Measurements from ENCODE around the gene CNGB1.
"Not testable (repeated sequence)": the region's sequence is repeated elsewhere in the genome, so short reads cannot be mapped to it uniquely, and the experiment has no call there.

Gene CNGB1

GRCh38 chr16:57997176-57997527 lies 26.2 kb upstream of the CNGB1 start:
- no peak for DNase-seq (ENCODE audit: low spot score)

- no peak for DNase-seq (ENCODE audit: low spot score)
Measured at GRCh38 chr16:57996406-57997175, 25.7 kb upstream of the CNGB1 start.

GRCh38 chr16:57995721-57996405 lies 24.9 kb upstream of the CNGB1 start:
- DNase-seq (ENCODE audit: low spot score) = no peak

GRCh38 chr16:57994778-57995177 lies 23.9 kb upstream of the CNGB1 start:
- peak; percentile 12 for DNase-seq (ENCODE audit: low spot score)

GRCh38 chr16:57994361-57994760 lies 23.4 kb upstream of the CNGB1 start:
- no peak for DNase-seq (ENCODE audit: low spot score)

GRCh38 chr16:57993897-57994296 lies 23.0 kb upstream of the CNGB1 start:
- no peak for DNase-seq (ENCODE audit: low spot score)

GRCh38 chr16:57993438-57993837 lies 22.5 kb upstream of the CNGB1 start:
- no peak for DNase-seq (ENCODE audit: low spot score)

GRCh38 chr16:57992084-57992483 lies 21.2 kb upstream of the CNGB1 start:
- DNase-seq (ENCODE audit: low spot score) = no peak

DNA sequence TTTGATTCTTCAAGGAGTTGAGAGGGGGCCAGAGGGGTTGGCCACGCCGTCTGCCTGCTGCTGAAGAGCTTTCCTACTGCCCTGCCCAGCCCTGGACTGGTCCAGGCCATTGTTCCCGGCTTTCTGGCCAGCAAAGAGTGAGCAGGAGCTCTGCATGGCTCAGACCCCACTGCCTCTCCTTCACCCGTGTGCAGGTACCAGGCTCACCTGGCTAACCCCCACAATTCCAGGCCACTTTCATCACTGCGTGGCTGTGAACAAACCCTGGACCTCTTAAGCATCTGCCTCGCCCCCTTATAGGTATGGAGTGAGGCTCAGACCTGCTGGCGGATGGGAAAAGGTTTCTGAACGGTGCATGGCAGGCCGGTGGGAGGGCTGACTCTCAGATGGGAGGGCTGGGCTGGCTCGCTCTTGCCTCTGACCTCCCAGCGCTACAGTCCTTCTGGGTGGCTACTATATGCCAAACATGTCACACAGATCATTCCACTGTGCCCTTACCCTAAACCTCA lies 20.7 kb upstream of the CNGB1 start:
- no peak for DNase-seq (ENCODE audit: low spot score)

GRCh38 chr16:57988929-57989328 lies 18.0 kb upstream of the CNGB1 start:
- peak; percentile 21 for DNase-seq (ENCODE audit: low spot score)

GRCh38 chr16:57987441-57988177 lies 16.7 kb upstream of the CNGB1 start:
- no peak for DNase-seq (ENCODE audit: low spot score)

DNA sequence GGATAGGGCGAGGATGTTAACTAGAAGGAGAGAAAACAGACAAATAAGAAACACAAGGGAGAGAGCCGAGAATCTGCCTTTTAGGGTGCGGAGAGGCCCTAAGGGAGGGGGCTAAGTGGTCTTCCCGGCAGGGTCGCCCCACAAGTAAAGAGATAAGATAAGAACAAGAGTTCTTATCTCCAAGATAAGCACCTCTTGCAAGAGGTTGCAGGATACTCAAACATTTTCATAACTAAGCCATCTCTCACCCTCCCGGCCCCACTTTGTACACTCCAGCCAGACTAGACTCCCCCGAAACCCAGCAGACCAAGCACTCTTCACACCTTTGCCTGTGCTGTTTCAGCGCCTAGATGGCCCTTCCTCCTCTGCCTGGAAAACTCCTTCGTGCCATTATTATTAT lies 15.3 kb upstream of the CNGB1 start:
- DNase-seq (ENCODE audit: low spot score) = no peak

GRCh38 chr16:57985204-57986181 lies 14.6 kb upstream of the CNGB1 start:
- DNase-seq (ENCODE audit: low spot score) = no peak

GRCh38 chr16:57984443-57985203 lies 13.7 kb upstream of the CNGB1 start:
- DNase-seq (ENCODE audit: low spot score) = no peak

- no peak for DNase-seq (ENCODE audit: low spot score)
Measured at GRCh38 chr16:57982385-57982784, 11.5 kb upstream of the CNGB1 start.

GRCh38 chr16:57981636-57982035 lies 10.7 kb upstream of the CNGB1 start:
- no peak for DNase-seq (ENCODE audit: low spot score)

DNA sequence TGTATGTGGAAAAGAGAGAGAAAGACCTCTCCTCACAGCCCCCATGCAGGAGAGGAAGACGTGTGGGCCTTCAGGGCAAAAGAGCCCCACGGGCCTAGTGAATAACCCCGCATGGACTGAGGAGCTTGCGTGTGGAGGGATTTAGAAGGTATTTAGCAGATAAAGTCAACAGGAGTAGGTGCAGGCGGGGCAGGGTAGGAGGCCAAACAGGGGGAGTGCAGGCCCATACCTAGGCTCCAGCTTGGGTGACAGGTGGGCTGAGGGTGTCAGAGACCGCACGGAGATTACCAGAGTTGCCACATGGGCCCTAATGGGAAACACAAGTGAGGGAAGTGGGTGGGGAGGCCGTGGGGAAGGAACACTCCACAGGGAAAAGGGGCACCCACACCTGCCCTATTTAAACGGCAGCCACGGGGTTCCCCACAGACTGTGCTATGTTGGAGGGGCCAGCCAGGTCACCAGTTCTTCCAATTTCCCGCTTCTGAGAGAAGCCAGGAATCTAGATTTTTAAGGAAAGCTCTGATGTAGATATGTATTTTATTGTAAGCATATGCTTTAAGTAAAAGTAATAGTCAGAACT lies 8.2 kb upstream of the CNGB1 start:
- DNase-seq (ENCODE audit: low spot score) = no peak

DNA sequence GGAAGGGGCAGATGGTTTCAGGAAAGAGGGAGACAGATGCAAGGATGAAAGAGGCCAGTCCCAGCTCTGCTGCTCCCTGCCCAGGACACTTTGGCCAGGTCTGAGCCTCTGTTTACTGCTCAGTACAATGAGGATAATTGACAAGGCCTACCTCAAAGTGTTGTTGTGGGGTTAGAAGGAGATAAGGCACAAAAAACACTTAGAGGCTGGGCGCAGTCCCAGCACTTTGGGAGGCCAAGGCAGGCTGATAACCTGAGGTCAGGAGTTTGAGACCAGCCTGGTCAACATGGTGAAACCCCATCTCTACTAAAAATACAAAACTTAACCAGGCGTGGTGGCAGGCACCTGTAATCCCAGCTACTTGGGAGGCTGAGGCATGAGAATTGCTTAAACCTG lies 7.1 kb upstream of the CNGB1 start:
- DNase-seq (ENCODE audit: low spot score) = not testable (repeated sequence)

DNA sequence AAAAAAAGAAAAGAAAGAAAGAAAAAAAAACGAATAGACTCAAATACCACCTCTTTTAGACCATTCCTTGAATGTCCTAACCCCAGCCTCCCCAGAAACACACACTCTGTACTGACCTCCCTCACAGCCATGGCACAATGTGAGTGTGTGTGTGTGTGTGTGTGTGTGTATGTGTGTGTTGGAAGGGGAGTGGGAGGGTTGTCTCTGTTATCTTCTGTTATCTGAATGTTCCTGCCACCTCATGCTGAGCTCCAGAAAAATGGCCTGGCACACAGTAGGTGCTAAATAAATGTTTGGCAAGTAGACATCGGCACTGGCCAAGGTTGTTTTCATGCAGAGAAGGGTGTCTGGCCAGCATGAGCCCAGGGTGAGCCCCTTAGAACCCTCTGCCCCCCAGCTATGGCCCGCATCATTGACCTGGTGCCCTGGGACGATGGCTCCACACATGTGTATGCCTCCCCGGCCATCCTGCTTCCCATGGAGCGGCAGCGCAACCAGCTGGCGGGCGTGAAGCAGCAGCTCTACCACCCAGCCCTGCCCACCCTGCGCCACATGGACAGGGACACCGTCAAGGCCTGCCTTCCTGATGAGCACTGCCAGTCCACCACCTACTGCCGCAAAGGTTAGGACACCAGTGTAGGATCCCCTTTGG lies 6.6 kb upstream of the CNGB1 start:
- no peak for DNase-seq (ENCODE audit: low spot score)

DNA sequence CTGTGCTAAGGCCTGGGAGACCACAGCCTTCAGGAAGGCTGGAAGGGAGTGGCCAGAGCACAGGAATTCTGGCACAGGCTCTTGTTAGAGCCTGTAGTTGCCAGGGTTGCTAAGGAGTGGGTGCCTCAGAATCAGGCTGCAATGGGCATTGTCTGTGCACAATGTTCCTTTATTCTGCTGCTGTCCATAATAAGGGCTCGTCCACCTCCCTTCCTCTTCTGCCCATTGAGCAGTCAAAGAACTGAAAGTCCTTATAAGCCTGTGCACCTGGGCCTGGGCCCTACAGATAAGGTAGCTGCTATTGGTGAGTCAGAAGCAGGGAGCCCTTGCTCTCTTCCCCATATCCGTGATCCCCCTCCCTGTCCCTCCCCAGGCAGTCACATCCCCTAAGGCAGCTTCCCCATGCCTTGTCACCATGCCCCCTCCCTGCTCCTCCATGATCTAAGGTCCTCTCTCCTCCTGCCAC lies 5.4 kb upstream of the CNGB1 start:
- DNase-seq (ENCODE audit: low spot score) = no peak
